Stimulated activated CD4-positive, alpha-beta T cell treated with anti-CD3 and anti-CD28 coated beads, Interleukin-15, amount 100 ng/mL, for 24 hours (primary cell): ENCODE data around the gene CDK16.
A peak's percentile ranks its signal among the peaks of the same experiment; 100 is the strongest.

Experiments
- DNase-seq: peaks from one replicate; pipeline ENCODE4 v3.0.0-alpha.2; 2020

CDK16 gene

GRCh38 chrX:47209508-47210238 lies 8.8 kb upstream of the CDK16 start:
- DNase-seq = no peak

DNA sequence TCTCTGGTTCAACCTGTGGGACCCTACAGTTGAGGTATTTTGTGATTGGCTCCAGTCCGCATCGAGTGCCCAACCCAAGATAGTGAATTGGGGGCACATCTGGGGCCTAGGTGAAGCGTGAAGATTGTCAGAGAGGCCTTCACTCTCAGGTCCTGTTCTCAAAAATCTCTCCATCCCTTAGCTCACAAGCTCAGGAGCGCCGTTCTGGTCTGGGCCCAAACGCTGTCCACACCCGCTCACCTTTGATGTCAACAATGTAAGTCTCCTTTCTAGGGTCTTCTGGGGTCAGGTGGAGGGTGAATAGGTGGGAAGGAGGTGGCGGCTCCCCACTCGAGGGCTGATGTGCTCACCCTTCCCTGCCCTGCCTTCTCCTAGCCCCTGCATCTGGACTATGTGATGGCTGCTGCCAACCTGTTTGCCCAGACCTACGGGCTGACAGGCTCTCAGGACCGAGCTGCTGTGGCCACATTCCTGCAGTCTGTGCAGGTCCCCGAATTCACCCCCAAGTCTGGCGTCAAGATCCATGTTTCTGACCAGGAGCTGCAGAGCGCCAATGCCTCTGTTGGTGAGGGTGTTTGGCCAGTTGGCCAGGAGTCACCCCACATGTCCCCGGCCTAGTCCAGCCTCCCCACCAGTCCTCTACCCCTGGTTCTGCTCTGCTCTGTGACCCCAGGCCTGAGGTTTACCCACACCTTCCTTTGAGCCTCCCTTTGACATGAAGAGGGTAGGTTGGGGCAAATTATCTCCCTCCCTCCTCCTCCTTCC lies 7.6 kb upstream of the CDK16 start:
- DNase-seq = no peak

DNA sequence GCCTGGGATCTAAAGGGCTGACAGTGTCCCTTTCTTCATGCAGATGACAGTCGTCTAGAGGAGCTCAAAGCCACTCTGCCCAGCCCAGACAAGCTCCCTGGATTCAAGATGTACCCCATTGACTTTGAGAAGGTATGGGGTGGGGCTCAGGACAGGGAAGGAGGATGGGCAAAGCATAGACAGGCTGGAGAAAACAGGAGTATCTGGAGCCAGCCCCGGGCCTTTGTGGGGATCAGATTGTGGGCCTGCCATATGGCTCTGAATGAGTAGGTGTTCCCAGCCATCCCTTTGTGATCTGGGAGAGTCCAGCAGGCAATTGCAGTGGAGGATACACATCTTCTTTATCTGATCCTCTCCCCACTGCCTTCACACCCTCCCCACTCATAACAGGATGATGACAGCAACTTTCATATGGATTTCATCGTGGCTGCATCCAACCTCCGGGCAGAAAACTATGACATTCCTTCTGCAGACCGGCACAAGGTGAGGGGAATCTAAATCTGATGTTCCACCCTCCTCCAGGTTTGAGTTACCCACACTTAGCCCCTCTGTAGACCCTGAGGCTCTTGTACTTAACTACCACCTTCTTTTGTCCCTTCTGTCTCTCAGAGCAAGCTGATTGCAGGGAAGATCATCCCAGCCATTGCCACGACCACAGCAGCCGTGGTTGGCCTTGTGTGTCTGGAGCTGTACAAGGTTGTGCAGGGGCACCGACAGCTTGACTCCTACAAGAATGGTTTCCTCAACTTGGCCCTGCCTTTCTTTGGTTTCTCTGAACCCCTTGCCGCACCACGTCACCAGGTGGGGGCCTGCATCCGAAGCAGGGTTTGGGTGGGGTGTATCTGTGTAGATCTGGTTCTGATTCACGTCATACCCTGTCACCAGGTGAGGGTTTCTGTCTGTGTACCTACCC lies 5.8 kb upstream of the CDK16 start:
- no peak for DNase-seq

GRCh38 chrX:47214435-47215077 lies 3.9 kb upstream of the CDK16 start:
- no peak for DNase-seq

- no peak for DNase-seq
Measured at GRCh38 chrX:47215291-47215900, 3.1 kb upstream of the CDK16 start.

DNA sequence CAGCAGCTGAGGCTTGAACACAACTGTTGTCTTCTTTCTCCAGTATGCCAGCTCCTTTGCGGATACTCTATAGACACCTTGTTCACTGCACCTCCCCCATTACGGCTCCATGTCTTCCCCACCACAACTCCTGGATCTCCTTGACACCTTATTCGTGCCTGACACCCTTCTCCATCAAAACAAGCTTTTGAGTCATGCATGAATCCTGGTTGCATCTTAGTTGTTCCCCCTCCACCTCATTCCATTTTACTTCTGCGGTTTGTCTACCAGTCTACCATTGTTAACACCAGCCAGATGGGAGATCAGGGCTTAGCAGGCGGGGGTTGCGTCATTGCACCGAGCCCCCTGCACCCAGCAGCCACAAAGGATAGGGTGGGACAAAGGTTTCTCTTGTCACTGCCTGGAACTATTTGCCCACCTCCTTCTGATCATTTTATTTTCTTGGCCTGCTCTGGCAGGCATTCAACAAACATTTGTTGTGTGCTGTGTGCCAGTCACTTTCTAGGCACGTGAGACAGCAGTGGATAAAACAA lies 2.0 kb upstream of the CDK16 start:
- no peak for DNase-seq

DNA sequence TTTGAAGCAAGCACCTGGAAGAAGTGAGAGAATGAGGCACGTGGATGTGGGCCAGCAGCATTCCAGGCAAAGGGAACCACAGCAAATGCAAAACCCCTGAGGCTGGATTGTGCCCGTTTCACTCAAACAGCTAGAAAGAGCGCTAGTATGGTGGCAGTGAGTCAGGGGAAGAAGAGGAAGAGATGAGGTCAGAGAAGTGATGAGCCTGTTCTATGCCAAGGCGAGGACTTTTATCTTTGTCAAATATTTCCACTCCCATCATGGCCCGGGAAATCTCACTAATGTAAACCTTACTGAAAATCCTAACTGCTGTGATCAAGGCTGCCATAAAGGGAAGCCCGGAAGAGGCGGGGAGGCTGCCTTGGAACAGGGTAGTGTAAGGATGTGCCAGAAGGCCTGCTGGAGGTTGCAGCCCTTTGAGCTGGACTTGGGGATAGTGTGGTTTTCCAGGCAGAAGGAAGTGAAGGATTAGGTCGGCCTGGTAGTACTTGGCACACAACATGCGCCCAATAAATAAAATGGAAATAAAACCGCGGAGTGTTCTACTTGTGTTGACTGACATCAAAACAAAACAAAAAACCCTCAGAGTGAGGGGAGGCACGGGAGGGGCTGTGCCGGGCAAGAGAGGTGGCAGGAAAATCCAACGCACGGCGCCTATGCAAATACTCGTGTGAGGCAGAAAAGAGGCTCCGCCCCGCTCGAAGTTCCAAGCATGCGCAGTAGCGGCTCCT lies 1.2 kb upstream of the CDK16 start:
- peak; percentile 22 for DNase-seq

DNA sequence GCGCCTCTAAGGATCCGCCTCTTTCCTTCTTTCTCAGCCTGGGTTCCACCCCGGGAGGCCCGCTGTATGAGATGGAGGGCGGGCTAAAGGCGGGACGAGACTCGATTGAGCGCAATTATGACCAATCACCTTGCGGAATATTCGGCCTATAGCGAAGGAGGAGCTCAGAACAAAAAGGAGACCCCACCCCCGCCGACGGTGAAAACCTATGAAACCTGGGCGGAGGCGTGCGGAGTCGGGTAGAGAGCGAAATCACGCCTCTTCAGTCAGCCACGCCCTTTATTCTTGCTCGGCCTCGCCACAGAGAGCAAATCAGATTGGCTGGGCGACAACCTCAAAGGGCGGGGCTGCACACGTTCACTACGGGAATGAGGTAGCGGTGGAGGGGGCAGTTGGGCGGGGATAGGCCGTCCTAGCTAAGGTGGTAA lies 615 bp upstream of the CDK16 start:
- DNase-seq = peak; percentile 95

DNA sequence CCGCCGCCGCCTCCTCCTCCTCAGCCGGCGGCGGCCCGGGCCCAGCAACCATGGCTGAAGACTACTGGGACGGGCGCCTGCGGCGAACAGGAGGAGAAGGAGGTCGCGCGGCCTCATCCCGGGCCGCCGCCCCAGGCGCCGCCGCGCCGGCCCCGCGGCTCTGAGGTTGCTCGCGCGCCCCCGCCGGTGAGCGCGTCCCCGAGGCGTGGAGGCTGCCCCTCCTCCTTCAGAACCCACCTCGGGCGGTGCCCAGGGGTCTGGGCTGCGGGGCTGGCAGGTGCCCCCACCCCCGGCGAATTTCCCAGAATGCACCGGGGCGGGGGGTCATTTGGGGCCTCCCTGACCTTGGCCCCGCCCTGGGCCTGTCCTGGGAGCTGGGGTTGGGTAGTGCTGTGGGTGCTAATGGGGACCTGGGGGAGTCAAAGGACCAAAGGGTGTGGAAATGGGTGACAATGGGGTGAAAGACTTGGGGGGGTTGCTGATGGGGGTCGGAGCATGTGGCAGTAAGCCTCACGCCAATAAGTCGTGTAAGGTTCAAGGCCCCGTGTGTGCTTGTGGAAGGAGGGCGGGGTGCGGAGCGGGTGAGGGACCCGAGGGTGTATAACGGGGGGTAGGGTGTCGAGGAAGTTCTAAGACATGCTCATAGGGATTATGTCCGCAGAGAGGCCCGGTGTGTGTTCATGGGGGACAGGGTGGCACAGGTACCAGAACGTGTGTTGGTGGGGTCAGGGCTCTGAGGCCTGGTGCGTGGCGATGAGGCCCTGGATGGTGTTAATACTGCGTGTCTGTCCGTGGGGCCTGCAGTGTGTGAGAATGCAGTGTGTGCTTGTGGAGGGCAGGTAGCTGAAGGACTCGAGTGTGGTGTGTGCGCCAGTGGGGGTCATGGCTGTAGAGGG lies 687 bp downstream of the CDK16 start:
- DNase-seq = peak; percentile 62

GRCh38 chrX:47221756-47222155 lies 3.3 kb downstream of the CDK16 start:
- DNase-seq = no peak

GRCh38 chrX:47222751-47223350 lies 4.4 kb downstream of the CDK16 start:
- DNase-seq = no peak

- DNase-seq = no peak
Measured at GRCh38 chrX:47223476-47224250, 5.2 kb downstream of the CDK16 start.

GRCh38 chrX:47224266-47224895 lies 5.9 kb downstream of the CDK16 start:
- DNase-seq = no peak

DNA sequence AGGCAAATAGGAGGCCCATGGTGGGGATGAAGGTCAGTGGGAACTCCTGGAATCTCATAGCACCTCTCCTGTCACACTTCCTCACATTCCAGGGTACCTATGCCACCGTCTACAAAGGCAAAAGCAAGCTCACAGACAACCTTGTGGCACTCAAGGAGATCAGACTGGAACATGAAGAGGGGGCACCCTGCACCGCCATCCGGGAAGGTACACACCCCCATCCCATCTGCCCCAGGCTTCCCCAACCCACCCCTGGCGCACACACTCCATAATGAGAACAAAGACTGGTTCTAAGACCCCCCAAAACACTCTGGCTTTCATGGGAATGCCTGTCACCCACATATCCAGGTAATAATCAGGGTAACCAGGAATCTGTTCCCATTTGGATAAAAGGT lies 6.4 kb downstream of the CDK16 start:
- DNase-seq = no peak

- DNase-seq = no peak
Measured at GRCh38 chrX:47226071-47226470, 7.6 kb downstream of the CDK16 start.

- DNase-seq = no peak
Measured at GRCh38 chrX:47226531-47227333, 8.3 kb downstream of the CDK16 start.

GRCh38 chrX:47227334-47227583 lies 8.8 kb downstream of the CDK16 start:
- no peak for DNase-seq
